HG02798 (cell line): ENCODE measurements around the gene LRRFIP1.
A peak's percentile ranks its signal among the peaks of the same experiment; 100 is the strongest.
"Not testable (repeated sequence)": the region's sequence is repeated elsewhere in the genome, so short reads cannot be mapped to it uniquely, and the experiment has no call there.

Source experiments
- ATAC-seq: cut with Tn5 transposase; IDR thresholded peaks from one replicate; pipeline ENCODE4 v1.9.1; 2021; ENCODE audit warnings: mild to moderate bottlenecking; ENCODE audit not compliant: unreplicated experiment, poor library complexity

The LRRFIP1 gene

GRCh38 chr2:237657063-237657462 lies 29.7 kb downstream of the LRRFIP1 start:
- no peak for ATAC-seq

- ATAC-seq: no peak
Measured at GRCh38 chr2:237660381-237660900, 33.1 kb downstream of the LRRFIP1 start.

- ATAC-seq: no peak
Measured at GRCh38 chr2:237661270-237661669, 33.9 kb downstream of the LRRFIP1 start.

GRCh38 chr2:237661799-237662328 lies 34.5 kb downstream of the LRRFIP1 start:
- ATAC-seq: no peak

- peak; percentile 53 for ATAC-seq
Measured at GRCh38 chr2:237662671-237663093, 35.3 kb downstream of the LRRFIP1 start.

GRCh38 chr2:237663517-237664110 lies 36.2 kb downstream of the LRRFIP1 start:
- no peak for ATAC-seq

- ATAC-seq: no peak
Measured at GRCh38 chr2:237664151-237664550, 36.8 kb downstream of the LRRFIP1 start.

- no peak for ATAC-seq
Measured at GRCh38 chr2:237665713-237666143, 38.3 kb downstream of the LRRFIP1 start.

- ATAC-seq: no peak
Measured at GRCh38 chr2:237666606-237667005, 39.2 kb downstream of the LRRFIP1 start.

- not testable (repeated sequence) for ATAC-seq
Measured at GRCh38 chr2:237667050-237667576, 39.7 kb downstream of the LRRFIP1 start.

GRCh38 chr2:237667893-237668292 lies 40.5 kb downstream of the LRRFIP1 start:
- no peak for ATAC-seq

- ATAC-seq: no peak
Measured at GRCh38 chr2:237668440-237668839, 41.1 kb downstream of the LRRFIP1 start.

- no peak for ATAC-seq
Measured at GRCh38 chr2:237669283-237669627, 41.9 kb downstream of the LRRFIP1 start.

GRCh38 chr2:237669628-237670392 lies 42.4 kb downstream of the LRRFIP1 start:
- peak; percentile 64 for ATAC-seq

GRCh38 chr2:237670641-237671040 lies 43.3 kb downstream of the LRRFIP1 start:
- ATAC-seq: no peak

- ATAC-seq: no peak
Measured at GRCh38 chr2:237671466-237672138, 44.2 kb downstream of the LRRFIP1 start.

- no peak for ATAC-seq
Measured at GRCh38 chr2:237672731-237673129, 45.3 kb downstream of the LRRFIP1 start.

- peak; percentile 37 for ATAC-seq
Measured at GRCh38 chr2:237673130-237674001, 46.0 kb downstream of the LRRFIP1 start.

- ATAC-seq: peak; percentile 92
Measured at GRCh38 chr2:237674731-237675276, 47.4 kb downstream of the LRRFIP1 start.
